GM13976 (cell line): Measurements from ENCODE around the gene BCL11B.

ENCODE experiments used
- DNase-seq: peaks from one replicate; pipeline ENCODE4 v3.0.0; 2012; ENCODE audit warnings: low spot score
- CTCF ChIP-seq: IDR thresholded peaks from 2 replicates; pipeline ENCODE4 v1.5.1; 2012; ENCODE audit warnings: borderline replicate concordance, mild to moderate bottlenecking; ENCODE audit not compliant: insufficient read depth; ENCODE audit errors: extremely low read depth, missing control alignments, control extremely low read depth
- in situ Hi-C: fragments of 300-500 bp; cut with MboI; formaldehyde crosslinking; loops from one replicate; pipeline ENCODE4 v1.12.0; 2022; ENCODE audit warnings: low sequenced_read_pairs, mixed read lengths, inconsistent platforms; ENCODE audit not compliant: unreplicated experiment

BCL11B gene

GRCh38 chr14:99137001-99137700, 134.8 kb downstream of the BCL11B start:
- no peak for DNase-seq
- TF ChIP-seq CTCF, result no peak
- in situ Hi-C loops, result no loop called here

GRCh38 chr14:99136401-99136800, 135.6 kb downstream of the BCL11B start:
- DNase-seq, result no peak
- no peak for TF ChIP-seq CTCF
- in situ Hi-C loops, result no loop called here

GRCh38 chr14:99136047-99136400, 136.0 kb downstream of the BCL11B start:
- in situ Hi-C loops, result no loop called here
- no peak for TF ChIP-seq CTCF
- DNase-seq, result no peak

GRCh38 chr14:99134516-99135046, 137.4 kb downstream of the BCL11B start:
- no peak for DNase-seq
- in situ Hi-C loops, result no loop called here
- no peak for TF ChIP-seq CTCF

GRCh38 chr14:99133636-99134515, 138.1 kb downstream of the BCL11B start:
- no peak for DNase-seq
- in situ Hi-C loops, result no loop called here
- no peak for TF ChIP-seq CTCF

- in situ Hi-C loops, result no loop called here
- DNase-seq, result no peak
- no peak for TF ChIP-seq CTCF
These were observed 139.0 kb downstream of the BCL11B start for GRCh38 chr14:99132821-99133635.
